H7 (cell line): ENCODE results near the gene UBASH3A. TPM values are rescaled to one million over a fixed set of nuclear protein-coding genes. Genes with fewer than 3 reads are reported as not detected.

Experiments used
- DNase-seq: peaks from one replicate; pipeline ENCODE4 v3.0.0; 2012
- H3K27me3 ChIP-seq: 2 replicates; pipeline ENCODE4 v1.6.0; 2011; ENCODE audit warnings: mild to moderate bottlenecking, low read length; ENCODE audit not compliant: control insufficient read depth, insufficient read depth
- H3K36me3 ChIP-seq: replicated peaks from 2 replicates; pipeline ENCODE4 v1.5.1; 2011; ENCODE audit warnings: low read length; ENCODE audit not compliant: control insufficient read depth, insufficient read depth
- H3K4me3 ChIP-seq: 2 replicates; pipeline ENCODE4 v1.5.1; 2011; ENCODE audit warnings: low read depth, mild to moderate bottlenecking, control low read depth, low read length, moderate library complexity; ENCODE audit not compliant: insufficient read depth
- total RNA-seq: library from RNA; depleted of rRNA; stranded (reverse); fragments of >200 nt; shearing (Covaris generic); gene quantifications from 2 replicates; pipeline ENCODE4 v1.2.3, GENCODE V29; 2014

Gene UBASH3A
- total RNA-seq, 1 experiment from 2014 or later, result not detected

DNA sequence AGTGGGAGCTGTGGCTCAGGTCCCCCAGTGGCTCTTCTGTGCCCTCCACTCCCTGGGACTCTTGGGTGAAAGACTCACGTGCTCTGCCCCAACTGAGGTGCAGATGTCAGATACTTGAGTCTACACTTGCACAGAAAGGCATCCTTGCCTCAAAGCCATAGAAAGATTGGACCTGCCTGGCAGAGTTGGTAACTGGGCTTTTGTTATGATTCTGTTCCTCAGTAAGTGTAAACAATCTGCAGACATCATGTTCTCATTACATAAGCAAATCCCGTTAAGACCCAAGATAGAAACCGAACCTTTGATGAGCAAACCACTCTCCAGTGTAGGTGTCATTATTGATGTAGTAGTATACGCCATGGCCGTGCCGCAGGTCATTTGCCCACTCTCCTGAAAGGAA, 82.4 kb downstream of the UBASH3A start:
- no peaks in the 10 kb centered on the region for H3K27me3 ChIP-seq
- H3K36me3 ChIP-seq, result no peaks in the 10 kb centered on the region
- no peak overlapping the region for H3K4me3 ChIP-seq
- no peak for DNase-seq

DNA sequence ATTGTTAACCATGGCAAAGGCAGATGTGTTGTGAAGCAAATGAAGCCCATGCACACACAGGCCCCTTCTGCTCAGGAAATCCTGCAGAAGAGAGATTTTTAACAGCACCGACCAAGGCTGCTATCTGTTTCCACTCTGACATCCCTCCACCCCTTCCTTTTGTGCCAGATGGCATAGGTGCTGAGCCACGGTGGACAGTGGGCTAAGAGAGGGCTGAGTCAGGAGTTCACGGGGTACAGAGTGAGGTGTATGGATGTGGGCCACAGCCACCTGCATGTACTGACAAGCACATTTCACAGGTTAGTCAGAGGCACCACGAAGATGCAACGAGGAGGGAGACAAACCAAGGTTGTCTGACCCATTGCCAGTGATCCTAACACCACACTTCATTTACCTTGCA, 82.8 kb downstream of the UBASH3A start:
- Histone ChIP-seq H3K36me3 (no peaks in the 10 kb centered on the region), H3K4me3 (no peak overlapping the region), H3K27me3 (no peaks in the 10 kb centered on the region)
- DNase-seq, result no peak

DNA sequence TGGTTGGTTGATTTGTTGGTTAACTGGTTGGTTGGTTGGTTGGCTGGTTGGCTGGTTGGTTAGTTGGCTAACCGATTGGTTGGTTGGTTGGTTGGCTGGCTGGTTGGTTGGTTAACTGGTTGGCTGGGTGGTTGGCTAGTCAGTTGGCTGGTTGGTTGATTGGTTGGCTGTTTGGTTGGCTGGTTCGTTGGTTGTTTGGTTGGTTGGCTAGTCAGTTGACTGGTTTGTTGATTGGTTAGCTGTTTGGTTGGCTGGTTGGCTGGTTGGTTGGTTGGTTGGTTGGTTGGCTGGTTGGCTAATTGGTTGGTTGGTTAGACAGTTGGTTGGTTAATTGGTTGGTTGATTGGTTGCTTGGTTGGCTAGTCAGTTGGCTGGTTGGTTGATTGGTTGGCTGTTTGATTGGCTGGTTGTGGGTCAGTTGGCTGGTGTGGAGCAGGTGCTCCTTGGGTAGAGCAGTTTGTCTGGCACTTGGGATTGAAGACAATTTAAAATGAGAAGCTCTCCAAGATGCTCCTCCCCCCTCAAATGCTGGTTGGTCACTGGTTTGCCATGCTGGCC, 85.4 kb downstream of the UBASH3A start:
- no peak for DNase-seq
- Histone ChIP-seq H3K27me3 (no peaks in the 10 kb centered on the region; the same call in 1 of the 2 replicates), H3K4me3 (no peak overlapping the region), H3K36me3 (no peaks in the 10 kb centered on the region)

DNA sequence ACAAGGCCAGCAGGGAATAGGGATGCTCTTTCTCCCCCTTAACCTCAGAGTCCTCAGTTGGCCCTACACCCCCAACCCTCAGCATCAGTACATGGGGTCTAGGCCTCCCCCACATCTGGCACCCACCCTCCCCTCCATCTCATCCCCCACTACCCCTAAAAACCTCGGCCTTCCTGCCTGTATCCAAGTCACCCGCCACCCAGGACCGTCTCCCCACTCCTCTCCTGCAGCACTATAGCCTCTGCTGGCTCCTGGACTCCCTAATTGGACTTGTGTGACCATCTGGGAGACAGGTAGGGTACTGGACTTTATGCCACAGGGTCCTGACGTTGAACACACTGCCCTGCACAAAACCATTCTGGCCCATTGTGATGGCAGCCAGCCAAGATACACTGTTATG, 86.3 kb downstream of the UBASH3A start:
- H3K4me3 ChIP-seq, result no peak overlapping the region
- no peak for DNase-seq
- H3K27me3 ChIP-seq, result peaks cover 2% of the 10 kb centered on the region; the same call in 1 of the 2 replicates
- H3K36me3 ChIP-seq, result no peaks in the 10 kb centered on the region

DNA sequence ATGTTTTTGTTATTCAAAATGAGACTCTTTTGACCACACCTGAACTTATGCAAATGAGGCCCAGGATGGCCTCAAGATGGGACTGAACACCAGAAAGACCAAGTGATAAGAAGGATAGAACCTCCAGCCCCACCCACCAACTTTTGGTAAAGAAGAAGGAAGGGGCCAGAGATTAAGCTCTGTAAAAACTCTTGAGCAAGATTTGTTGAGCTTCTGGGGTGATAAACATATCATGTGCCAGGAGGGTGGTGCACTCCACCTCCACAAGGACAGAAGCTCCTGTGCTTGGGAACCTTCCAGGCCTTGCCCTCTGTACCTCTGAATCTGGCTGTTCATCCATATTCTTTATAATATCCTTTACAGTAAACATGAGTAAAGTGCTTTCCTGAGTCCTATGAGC, 87.0 kb downstream of the UBASH3A start:
- no peak for DNase-seq
- no peaks in the 10 kb centered on the region for H3K36me3 ChIP-seq

DNA sequence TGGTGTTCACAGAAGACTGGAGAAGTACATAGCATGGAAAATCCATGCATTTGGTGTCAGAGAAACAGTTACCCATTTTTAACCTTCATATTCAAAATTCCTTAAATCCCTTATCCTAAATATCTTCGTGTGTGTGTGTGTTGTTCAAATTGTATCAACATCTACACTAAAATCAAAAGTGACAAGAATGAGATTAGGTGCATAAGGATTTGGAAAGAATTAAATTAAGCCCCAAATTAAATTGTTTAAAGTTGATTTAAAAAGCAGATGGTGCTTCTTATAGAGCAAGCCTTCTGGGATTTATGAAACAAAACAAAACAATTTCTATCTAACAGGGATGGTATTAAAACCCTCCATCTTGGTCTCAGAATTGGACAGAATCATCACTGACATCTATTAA, 87.6 kb downstream of the UBASH3A start:
- peaks cover 5% of the 10 kb centered on the region; the same call in 1 of the 2 replicates for H3K27me3 ChIP-seq
- H3K4me3 ChIP-seq, result no peak overlapping the region
- no peak for DNase-seq
- no peaks in the 10 kb centered on the region for H3K36me3 ChIP-seq

More for the DNA sequence above, 87.0 kb downstream of the UBASH3A start:
- H3K27me3 ChIP-seq, result peaks cover 5% of the 10 kb centered on the region; the same call in 1 of the 2 replicates
- H3K4me3 ChIP-seq, result no peak overlapping the region

DNA sequence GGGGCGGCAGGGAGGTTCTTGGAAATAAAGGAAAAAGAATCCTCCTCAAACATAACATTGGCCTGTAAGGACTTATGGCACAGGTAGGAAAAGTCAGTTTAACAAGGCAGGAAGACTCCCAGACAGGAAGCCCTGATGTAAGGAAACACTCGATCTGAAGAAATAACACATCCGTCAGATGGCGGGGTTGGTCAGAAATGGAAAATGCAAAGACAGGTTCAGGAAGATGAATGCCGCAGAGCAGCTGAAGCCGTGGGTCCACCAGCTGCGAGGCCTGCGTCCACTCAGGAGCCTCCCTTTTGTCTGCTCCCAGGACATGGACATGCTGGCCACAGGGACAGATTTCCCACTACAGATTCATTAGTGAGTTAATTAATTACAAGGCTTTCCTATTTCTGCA, 88.5 kb downstream of the UBASH3A start:
- Histone ChIP-seq H3K36me3 (no peaks in the 10 kb centered on the region), H3K27me3 (peaks cover 8% of the 10 kb centered on the region; the same call in 1 of the 2 replicates), H3K4me3 (no peak overlapping the region)
- no peak for DNase-seq

DNA sequence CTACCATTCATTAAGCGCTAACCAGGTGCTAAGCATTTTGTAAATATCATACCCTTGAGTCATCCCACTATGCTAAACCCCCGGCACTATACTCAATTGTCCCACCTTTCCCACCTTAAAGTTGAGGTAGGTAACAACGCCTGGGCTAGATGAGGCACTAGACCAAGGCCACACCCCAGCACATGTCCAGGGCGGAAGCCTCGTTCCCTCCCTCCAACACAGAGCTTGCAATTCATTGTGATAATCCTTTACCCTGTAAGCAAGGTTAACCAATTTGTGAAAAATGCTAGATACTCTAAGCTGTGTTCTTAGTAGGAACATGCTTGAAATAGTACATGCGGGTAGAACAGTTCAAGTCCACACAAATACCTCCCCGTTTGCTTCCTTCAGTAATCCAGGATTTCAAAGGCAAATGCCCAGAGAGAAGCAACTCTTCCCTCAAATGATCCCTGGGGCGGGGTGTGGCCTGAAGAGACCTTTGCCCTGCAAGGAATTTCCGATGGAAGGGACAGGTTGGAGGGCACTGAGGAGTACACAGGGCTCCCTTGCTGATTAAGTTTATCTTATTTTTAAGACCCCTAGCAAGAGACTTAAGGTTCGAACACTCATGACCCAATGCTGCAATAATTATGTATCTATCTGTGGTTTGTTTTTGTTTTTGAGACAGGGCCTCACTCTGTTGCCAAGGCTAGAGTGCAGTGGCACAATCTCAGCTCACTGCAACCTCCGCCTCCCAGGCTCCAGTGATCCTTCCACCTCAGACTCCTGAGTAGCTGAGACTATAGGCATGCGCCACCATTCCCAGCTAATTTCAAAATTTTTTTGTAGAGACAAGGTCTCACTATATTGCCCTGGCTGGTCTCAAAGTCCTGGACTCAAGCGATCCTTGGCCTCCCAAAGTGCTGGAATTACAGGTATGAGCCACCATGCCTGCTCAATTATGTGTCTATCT, 89.7 kb downstream of the UBASH3A start:
- H3K4me3 ChIP-seq, result no peak overlapping the region
- H3K27me3 ChIP-seq, result peaks cover 10% of the 10 kb centered on the region; the same call in 1 of the 2 replicates
- no peak for DNase-seq
- no peaks in the 10 kb centered on the region for H3K36me3 ChIP-seq

DNA sequence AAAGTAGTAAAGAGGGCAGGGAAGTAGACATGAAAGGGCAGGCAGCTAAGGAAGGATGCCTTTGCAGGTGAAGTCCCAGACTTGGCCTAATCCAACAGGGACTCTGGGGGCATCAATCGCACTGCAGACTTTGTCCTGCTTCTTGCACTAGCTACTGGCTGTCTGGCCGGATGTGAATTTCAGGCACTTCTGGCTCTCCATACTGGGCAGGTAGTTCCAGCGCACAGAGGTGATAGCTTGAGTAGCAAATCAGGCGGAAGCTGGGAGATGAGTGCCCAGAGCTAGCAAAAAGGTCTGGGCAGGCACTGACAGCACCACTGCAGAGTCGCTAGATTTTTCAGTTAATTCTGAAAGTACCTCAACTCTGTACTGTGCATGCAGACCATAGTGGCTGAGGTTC, 91.3 kb downstream of the UBASH3A start:
- no peak overlapping the region for H3K4me3 ChIP-seq
- peaks cover 10% of the 10 kb centered on the region; the same call in 1 of the 2 replicates for H3K27me3 ChIP-seq
- H3K36me3 ChIP-seq, result no peaks in the 10 kb centered on the region
- DNase-seq, result no peak

DNA sequence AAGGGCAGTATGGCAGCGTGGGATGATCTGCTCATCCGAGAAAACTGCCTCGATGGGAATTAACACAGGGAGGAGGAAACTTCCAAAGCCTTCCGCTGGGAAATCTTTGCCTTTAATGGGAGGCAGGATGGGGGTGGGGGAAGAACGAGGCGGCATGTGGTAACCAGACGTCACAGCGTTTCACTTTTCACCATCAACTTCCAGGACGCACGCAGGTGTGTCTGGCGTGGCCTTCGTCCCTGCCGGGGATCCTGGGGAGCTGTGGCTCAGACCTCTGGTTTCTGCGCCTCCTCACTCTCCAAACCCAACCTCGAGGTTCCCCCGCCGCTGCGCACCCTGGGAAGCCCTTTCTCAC, 92.0 kb downstream of the UBASH3A start:
- no peak for DNase-seq
- peak overlapping the region; percentile 56 for H3K4me3 ChIP-seq
- no peaks in the 10 kb centered on the region for H3K36me3 ChIP-seq
- H3K27me3 ChIP-seq, result peaks cover 10% of the 10 kb centered on the region; the same call in 1 of the 2 replicates

DNA sequence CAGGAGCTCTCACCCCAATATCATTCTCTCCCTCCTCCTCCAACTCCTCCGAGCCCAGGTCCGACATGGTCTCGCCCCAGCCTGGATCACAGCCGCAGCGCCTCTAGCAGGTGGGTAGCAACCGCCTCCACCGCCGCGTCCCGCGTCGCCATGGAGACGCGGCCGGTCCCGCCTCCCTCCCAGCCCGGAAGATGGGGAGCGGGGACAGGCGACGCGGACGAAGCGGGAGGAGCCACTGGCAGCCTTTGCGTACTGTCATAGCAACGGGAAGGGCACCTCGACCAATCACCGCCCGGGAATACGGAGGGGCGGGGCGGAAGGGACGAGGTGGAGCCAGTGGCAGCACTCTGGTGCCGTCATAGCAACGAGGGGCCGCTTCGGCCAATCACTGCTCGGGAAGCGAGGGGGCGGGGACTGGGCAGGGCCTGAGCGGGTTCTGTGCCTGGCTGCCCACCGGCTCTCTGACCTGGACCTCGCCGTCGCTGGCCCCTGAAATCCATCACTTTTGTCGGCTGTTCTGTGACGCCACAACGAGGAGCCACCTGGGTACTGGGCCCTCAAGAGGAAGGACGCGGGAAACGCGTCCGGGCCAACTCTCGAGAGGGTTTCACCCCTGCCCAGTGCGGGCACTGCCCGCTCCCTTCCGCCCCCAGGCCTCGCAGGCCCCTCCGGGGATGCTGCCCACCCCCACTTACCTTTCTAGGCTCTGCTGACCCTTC, 92.6 kb downstream of the UBASH3A start, which contains the start of gene RSPH1:
TSS of gene RSPH1 (minus strand) at position 105 of the 719 bp plus-strand sequence. CDS start at position 67, 38 bp downstream.
- Histone ChIP-seq H3K4me3 (peak within 1 kb of the TSS; percentile 76), H3K27me3 (peaks cover 10% of the 10 kb centered on the region; the same call in 1 of the 2 replicates), H3K36me3 (no peaks in the 10 kb centered on the region)
- peak; percentile 98 for DNase-seq

DNA sequence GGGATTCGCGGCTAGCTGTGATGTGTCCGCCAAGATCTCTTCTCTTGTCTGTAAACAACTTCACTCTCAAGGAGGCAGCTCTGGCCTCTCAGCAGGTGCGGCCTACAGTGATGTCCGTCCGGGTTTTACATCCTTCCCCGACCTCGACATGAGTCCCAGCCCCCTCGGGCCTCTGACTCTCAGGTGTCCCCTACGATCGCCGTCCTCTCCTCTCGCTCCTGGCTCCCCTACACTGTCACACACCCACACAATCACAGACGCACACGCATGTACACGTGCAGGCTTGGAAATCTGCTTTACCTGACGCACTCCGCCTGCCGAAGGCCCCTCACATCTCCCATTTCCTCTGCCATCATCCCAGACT, 93.1 kb downstream of the UBASH3A start:
- Histone ChIP-seq H3K4me3 (peak overlapping the region; percentile 76), H3K27me3 (peaks cover 10% of the 10 kb centered on the region; the same call in 1 of the 2 replicates), H3K36me3 (no peaks in the 10 kb centered on the region)
- DNase-seq, result peak; percentile 71
